Ovary (tissue), 9 donors: Measurements from ENCODE around the gene ATP6V1C2. TPM values are rescaled to one million over a fixed set of nuclear protein-coding genes. Genes with fewer than 3 reads are reported as not detected.

Experiments used
- DNase-seq, 5 donors: peaks; one replicate each; pipeline ENCODE4 v3.0.0-alpha.2; 2019 to 2020
- H3K27ac ChIP-seq, 2 donors: fragments of 200-600 bp; one replicate each; pipeline versions ENCODE4 v1.5.1 to v1.8.0; 2019 to 2022
- H3K27me3 ChIP-seq: fragments of 200-600 bp; one replicate; pipeline ENCODE4 v1.8.0; 2022
- H3K36me3 ChIP-seq: fragments of 200-600 bp; sonication (generic); one replicate; pipeline ENCODE4 v1.5.1; 2019
- H3K4me1 ChIP-seq: one replicate; pipeline ENCODE4 v1.8.1; 2013; ENCODE audit warnings: mild to moderate bottlenecking, moderate library complexity; ENCODE audit not compliant: insufficient read depth
- H3K4me3 ChIP-seq: fragments of 200-600 bp; sonication (generic); one replicate; pipeline ENCODE4 v1.5.1; 2017
- H3K9me3 ChIP-seq, 2 donors: fragments of 200-600 bp in 1 of 2; sonication (generic) in 1 of 2; one replicate each; pipeline versions ENCODE4 v1.5.1 to v1.8.1; 2013 to 2019; ENCODE audit warnings: mild to moderate bottlenecking in 1 of 2, moderate library complexity in 1 of 2
- EP300 ChIP-seq: sonication (generic); formaldehyde crosslinking; IDR thresholded peaks from one replicate; pipeline ENCODE4 v1.6.1; 2017; ENCODE audit warnings: antibody characterized with exemption
- POLR2A ChIP-seq: fragments of 450-650 bp; IDR thresholded peaks from one replicate; pipeline ENCODE4 v1.6.1; 2017; ENCODE audit warnings: antibody characterized with exemption, mild to moderate bottlenecking, moderate library complexity
- WGBS, 3 donors: extraction: QIAGEN DNeasy Blood & Tissue Kit in 1 of 3; methylation state at CpG; one replicate each; pipeline versions ENCODE4 v1.1.5 to v1.1.7; 2013 to 2017; 5-methylcytosine and 5-hydroxymethylcytosine counted together
- intact Hi-C, 4 donors: fragments of 100-400 bp; cut with DNase I; formaldehyde crosslinking; loops; one replicate each; pipeline versions ENCODE4 v1.11.0 to v1.15.1; 2022 to 2023
- polyA plus RNA-seq, 2 donors: library from polyadenylated mRNA; stranded (reverse); fragments of 200-250 nt in 1 of 2; fragments of 350-450 nt in 1 of 2; fragmentation: Illumina TruSeq in 1 of 2; extraction: RNeasy Lipid Tissue Mini Kit (QIAGEN cat#74804) in 1 of 2; gene quantifications; one replicate each; pipeline ENCODE4 v1.2.3, GENCODE V29; 2013 to 2014
- small RNA-seq: library from RNA; depleted of rRNA; stranded (forward); fragments of <200 nt; gene quantifications from one replicate; pipeline ENCODE3, GENCODE V24; 2016
- total RNA-seq, 7 donors: library from RNA; depleted of rRNA in 2 of 7; stranded (reverse); fragments of >200 nt in 2 of 7; fragmentation: NEBNext Ultra II Directional in 3 of 7; extraction: Animal tissue kit (Norgen Biotek cat#: 25700) in 3 of 7; gene quantifications; one replicate each; pipeline versions ENCODE4 v1.1.0 to v1.2.4, GENCODE V29; 2016 to 2023
- TF ChIP-seq, protein P1 (sequence below), 3 donors: fragments of 450-650 bp in 2 of 3; fragments of 200-600 bp in 1 of 3; IDR thresholded peaks; one replicate each; pipeline versions ENCODE4 v1.5.1 to v1.8.0; 2016 to 2022; ENCODE audit warnings: antibody characterized with exemption in 3 of 3, mild to moderate bottlenecking in 1 of 3
- donor health status: DM: no; HTN: no; CAD: no; lungs with moderate emphysema.
- donor health status: DM: no; HTN: no; CAD: no.
- donor health status: Bipolar disorder and iron deficiency.
- donor health status: DM: yes; HTN: yes; CAD: no.
- donor health status: DM: no; HTN: no; CAD: no.
- donor health status: DM: yes; HTN: yes; CAD: no.

Gene ATP6V1C2
- total and polyA plus RNA-seq, 9 donors: 0.17 to 10.8 (median 0.60) TPM; not detected in 2

DNA sequence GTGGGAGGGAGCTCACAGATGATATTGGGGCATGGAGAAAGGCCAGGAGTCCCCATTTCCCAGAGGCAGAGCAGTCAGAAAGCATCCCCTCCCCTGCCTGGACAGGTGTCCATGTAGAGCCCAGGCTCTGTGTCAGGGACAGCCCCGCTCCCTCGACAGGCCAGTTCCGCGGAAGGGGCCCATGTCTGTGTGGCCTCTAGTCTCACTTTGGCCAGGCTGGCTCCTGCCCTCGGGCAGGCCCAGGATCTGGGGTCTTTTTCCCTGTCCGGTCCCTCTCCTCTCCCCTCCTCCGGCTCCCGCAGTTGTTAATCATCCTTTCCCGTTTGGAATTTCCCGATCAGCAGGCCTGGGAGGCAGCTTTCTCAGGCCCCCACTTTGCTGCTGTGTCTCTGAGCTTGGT lies 111.6 kb downstream of the ATP6V1C2 start:
- H3K4me1 ChIP-seq: peaks cover 2% of the 10 kb centered on the region
- WGBS, 3 donors: 76 to 83% (median 78%) methylated on average over 10 of the region's 10 CpGs
- no peak for DNase-seq
- no peak overlapping the region for H3K27ac ChIP-seq
- intact Hi-C loops: loop anchor here in 3 of 4 donors (5.0 to 10.0 kb wide), 4 partner anchors 289 to 612 kb away; no protein-coding TSS in a partner anchor
- no peaks in the 10 kb centered on the region for H3K27me3 ChIP-seq
- H3K9me3 ChIP-seq: no peaks in the 10 kb centered on the region
- no peaks in the 10 kb centered on the region for H3K36me3 ChIP-seq
- H3K4me3 ChIP-seq: no peak overlapping the region
- TF ChIP-seq, protein P1, sequence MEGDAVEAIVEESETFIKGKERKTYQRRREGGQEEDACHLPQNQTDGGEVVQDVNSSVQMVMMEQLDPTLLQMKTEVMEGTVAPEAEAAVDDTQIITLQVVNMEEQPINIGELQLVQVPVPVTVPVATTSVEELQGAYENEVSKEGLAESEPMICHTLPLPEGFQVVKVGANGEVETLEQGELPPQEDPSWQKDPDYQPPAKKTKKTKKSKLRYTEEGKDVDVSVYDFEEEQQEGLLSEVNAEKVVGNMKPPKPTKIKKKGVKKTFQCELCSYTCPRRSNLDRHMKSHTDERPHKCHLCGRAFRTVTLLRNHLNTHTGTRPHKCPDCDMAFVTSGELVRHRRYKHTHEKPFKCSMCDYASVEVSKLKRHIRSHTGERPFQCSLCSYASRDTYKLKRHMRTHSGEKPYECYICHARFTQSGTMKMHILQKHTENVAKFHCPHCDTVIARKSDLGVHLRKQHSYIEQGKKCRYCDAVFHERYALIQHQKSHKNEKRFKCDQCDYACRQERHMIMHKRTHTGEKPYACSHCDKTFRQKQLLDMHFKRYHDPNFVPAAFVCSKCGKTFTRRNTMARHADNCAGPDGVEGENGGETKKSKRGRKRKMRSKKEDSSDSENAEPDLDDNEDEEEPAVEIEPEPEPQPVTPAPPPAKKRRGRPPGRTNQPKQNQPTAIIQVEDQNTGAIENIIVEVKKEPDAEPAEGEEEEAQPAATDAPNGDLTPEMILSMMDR (IDR thresholded peaks at IDR 0.05): no peak
- no peak for TF ChIP-seq EP300
- no peak for TF ChIP-seq POLR2A

DNA sequence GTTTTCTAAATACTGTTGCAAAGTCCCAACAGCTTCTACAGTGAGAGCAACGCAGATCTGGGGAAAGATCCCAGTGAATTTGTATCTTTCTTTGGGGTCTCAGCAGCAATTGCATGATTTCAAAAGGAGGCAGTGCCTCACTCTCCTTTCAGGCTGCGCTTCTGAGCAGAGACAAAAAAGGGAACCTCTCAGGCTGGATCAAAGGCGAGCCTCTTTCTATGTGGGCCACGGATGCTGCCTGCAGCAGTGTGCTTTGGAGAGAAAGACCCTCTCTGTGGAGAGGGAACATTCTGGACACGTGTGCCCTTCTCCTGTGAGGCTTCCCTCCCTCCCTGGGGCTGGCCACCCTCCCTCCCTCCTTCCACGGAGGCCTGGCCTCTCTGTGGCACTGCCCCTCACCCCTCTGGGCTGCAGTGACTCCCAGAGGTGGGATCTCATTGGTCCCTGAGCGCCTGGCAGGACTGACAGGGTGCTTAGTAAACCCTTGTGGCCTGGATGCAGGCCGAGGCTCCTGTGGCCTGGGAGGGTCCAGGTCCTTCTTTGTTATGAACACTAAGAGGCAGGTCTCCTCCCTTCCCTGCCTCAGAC lies 112.7 kb downstream of the ATP6V1C2 start:
- WGBS, 3 donors: 80 to 83% (median 82%) methylated on average over 8 of the region's 8 CpGs
- Histone ChIP-seq H3K4me3 (no peak overlapping the region), H3K9me3 (no peaks in the 10 kb centered on the region), H3K4me1 (peaks cover 2% of the 10 kb centered on the region), H3K27me3 (no peaks in the 10 kb centered on the region), H3K27ac (no peak overlapping the region), H3K36me3 (no peaks in the 10 kb centered on the region)
- TF ChIP-seq POLR2A (no peak), EP300 (no peak)
- TF ChIP-seq, protein P1 (IDR thresholded peaks at IDR 0.05): no peak
- DNase-seq: no peak
- intact Hi-C loops: loop anchor here (2.0 to 10.0 kb wide), 5 partner anchors 288 to 611 kb away; no protein-coding TSS in a partner anchor

Small RNA genes within 50 kb of the gene (small RNA-seq; reads per million reads assigned to genes)
- gene RNU7-138P (not detected), gene RNU7-176P (not detected)

Other genes with a start within 250 kb of the ATP6V1C2 start
- gene NOL10, start 31.7 kb upstream of the ATP6V1C2 start, total RNA-seq: 10 to 100 TPM; 15.5 to 25.3 (median 21.5) TPM
- gene NOL10, start 31.7 kb upstream of the ATP6V1C2 start, polyA plus RNA-seq: 10 to 100 TPM in 1 of 2 donors, 1 to 10 TPM in 1; 9.4 to 20.9 TPM
- gene PDIA6, start 91.2 kb downstream of the ATP6V1C2 start, total RNA-seq: 100 to 1,000 TPM in 4 of 7 donors, 10 to 100 TPM in 3; 60.6 to 166 (median 109) TPM
- 100 to 1,000 TPM; 102 to 220 TPM for gene PDIA6, start 91.2 kb downstream of the ATP6V1C2 start, polyA plus RNA-seq
- under 1 TPM in 3 of 7 donors, not detected in 4; 0.11 to 0.30 (median 0.15) TPM for gene KCNF1, start 190.3 kb downstream of the ATP6V1C2 start, total RNA-seq
- under 1 TPM in 1 of 2 donors, not detected in 1; 0.13 TPM for gene KCNF1, start 190.3 kb downstream of the ATP6V1C2 start, polyA plus RNA-seq